ENCODE results near the gene SEZ6.

- TF ChIP-seq GATA2 (IDR thresholded peaks at IDR 0.05; ENCODE audit: low read depth, low read length) (no peak), GATA3 (IDR thresholded peaks at IDR 0.05; ENCODE audit: low read depth, low read length) (no peak)
Measured at GRCh38 chr17:29041091-29041490, 35.3 kb upstream of the SEZ6 start.

Measured in SH-SY5Y (cell line).